NT2/D1 (cell line): ENCODE data around the gene ADGRB3.

ENCODE experiments used
- SUZ12 ChIP-seq: IDR thresholded peaks from 2 replicates; pipeline ENCODE4 v1.6.1; 2011; ENCODE audit not compliant: insufficient read length, insufficient read depth; ENCODE audit errors: extremely low read depth
- YY1 ChIP-seq: IDR thresholded peaks from 2 replicates; pipeline ENCODE4 v1.6.1; 2011; ENCODE audit not compliant: insufficient read length, insufficient read depth

DNA sequence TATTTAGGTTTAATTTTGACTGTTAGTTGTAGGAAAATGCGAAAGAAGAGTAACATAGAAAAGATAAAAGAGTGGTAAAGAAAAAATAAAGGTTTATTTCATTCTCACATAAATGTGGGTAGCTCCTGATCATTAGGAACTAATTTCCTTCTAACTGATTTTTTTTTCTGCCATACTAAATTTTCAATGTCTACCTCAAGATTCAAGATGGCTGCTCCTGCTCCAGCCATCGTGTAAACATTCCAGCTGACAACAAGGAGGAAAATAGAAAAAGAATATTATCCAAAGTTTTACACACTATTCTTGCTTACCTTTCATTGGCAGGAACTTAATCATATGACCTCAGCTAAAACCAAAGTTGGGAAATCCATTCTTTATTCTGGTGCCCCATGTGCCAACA, 673.5 kb downstream of the ADGRB3 start:
- TF ChIP-seq YY1 (no peak), SUZ12 (no peak)
